ENCODE data around the gene SYTL2. TPM values are rescaled to one million over a fixed set of nuclear protein-coding genes. Genes with fewer than 3 reads are reported as not detected.

Gene SYTL2
- total RNA-seq, 1 experiment from 2014 or later: 132 TPM

GRCh38 chr11:85721191-85721590 is 89.8 kb downstream of the SYTL2 start:
- CTCF ChIA-PET: no interaction called here
- H3K27me3 ChIP-seq (ENCODE audit: control insufficient read depth, insufficient read depth, low read length): no peaks in the 10 kb centered on the region
- ATAC-seq (no peak), DNase-seq (ENCODE audit: low read depth, low spot score) (no peak)
- peak overlapping the region; percentile 98 for H3K27ac ChIP-seq (ENCODE audit: low read length)
- peaks cover 54% of the 10 kb centered on the region for H3K4me1 ChIP-seq (ENCODE audit: control insufficient read depth, insufficient read depth, low read length)
- no TSS peak for BruUV-seq (replicated peaks)
- H3K36me3 ChIP-seq (ENCODE audit: control insufficient read depth, insufficient read depth, low read length): 0 out of 2 replicates have a peak, but pooled peaks cover 2% of the 10 kb centered on the region
- no peak overlapping the region for H3K4me3 ChIP-seq (ENCODE audit: low read depth in 2 of 2, low read length in 2 of 2)
- POLR2A ChIA-PET: no interaction called here
- TF ChIP-seq REST (IDR thresholded peaks at IDR 0.05; ENCODE audit: insufficient read depth in 1 of 2, low read depth in 2 of 2, low read length in 1 of 2): no peak
- TF ChIP-seq SIN3A (IDR thresholded peaks at IDR 0.05; ENCODE audit: borderline replicate concordance, insufficient read depth, low read depth, low read length): no peak
- TF ChIP-seq TCF7L2 (IDR thresholded peaks at IDR 0.05; ENCODE audit: low read depth, low read length): no peak
- no peak for TF ChIP-seq CTCF (IDR thresholded peaks at IDR 0.05)
- TF ChIP-seq POLR2AphosphoS5 (IDR thresholded peaks at IDR 0.05; ENCODE audit: low read depth, low read length): no peak
- intact Hi-C loops (cut with micrococcal nuclease; ENCODE audit: unreplicated experiment): no loop called here
- no peaks in the 10 kb centered on the region for H3K9me3 ChIP-seq (ENCODE audit: control insufficient read depth, insufficient read depth, low read depth, low read length)
- in situ Hi-C loops (cut with HindIII; ENCODE audit: low pct_unique_long_range_greater_than_20kb, low sequenced_read_pairs): no loop called here

GRCh38 chr11:85718991-85719807 is 91.7 kb downstream of the SYTL2 start:
- ATAC-seq (peak; percentile 95), DNase-seq (ENCODE audit: low read depth, low spot score) (peak; percentile 98)
- POLR2A ChIA-PET: interaction anchor here (0.6 kb wide), 1 partner anchor 79 kb away, joined by 3 read pairs; no protein-coding TSS in a partner anchor
- Histone ChIP-seq H3K27ac (ENCODE audit: low read length) (peak overlapping the region; percentile 98), H3K27me3 (ENCODE audit: control insufficient read depth, insufficient read depth, low read length) (no peaks in the 10 kb centered on the region), H3K36me3 (ENCODE audit: control insufficient read depth, insufficient read depth, low read length) (0 out of 2 replicates have a peak, but pooled peaks cover 2% of the 10 kb centered on the region), H3K4me1 (ENCODE audit: control insufficient read depth, insufficient read depth, low read length) (peaks cover 53% of the 10 kb centered on the region), H3K9me3 (ENCODE audit: control insufficient read depth, insufficient read depth, low read depth, low read length) (no peaks in the 10 kb centered on the region), H3K4me3 (ENCODE audit: low read depth in 2 of 2, low read length in 2 of 2) (peak overlapping the region; percentile 41 to 56)
- TF ChIP-seq SIN3A (IDR thresholded peaks at IDR 0.05; ENCODE audit: borderline replicate concordance, insufficient read depth, low read depth, low read length) (peak; percentile 82), CTCF (IDR thresholded peaks at IDR 0.05) (no peak), POLR2AphosphoS5 (IDR thresholded peaks at IDR 0.05; ENCODE audit: low read depth, low read length) (peak; percentile 89), TCF7L2 (IDR thresholded peaks at IDR 0.05; ENCODE audit: low read depth, low read length) (peak; percentile 37; the same call in 1 of the 2 replicates)
- intact Hi-C loops (cut with micrococcal nuclease; ENCODE audit: unreplicated experiment): loop anchor here (5.0 kb wide), 1 partner anchor 108 kb away; no protein-coding TSS in a partner anchor
- CTCF ChIA-PET: interaction anchor here (0.5 kb wide), 1 partner anchor 349 kb away, joined by 7 read pairs; no protein-coding TSS in a partner anchor
- TSS peak; percentile 80 for BruUV-seq (replicated peaks)
- in situ Hi-C loops (cut with HindIII; ENCODE audit: low pct_unique_long_range_greater_than_20kb, low sequenced_read_pairs): no loop called here

Measured in Panc1 (cell line).